ENCODE data around the gene MCU. TPM values are rescaled to one million over a fixed set of nuclear protein-coding genes. Genes with fewer than 3 reads are reported as not detected.

MCU gene
- total RNA-seq, 2 experiments from 2014 or later: 9.4 to 9.9 TPM

DNA sequence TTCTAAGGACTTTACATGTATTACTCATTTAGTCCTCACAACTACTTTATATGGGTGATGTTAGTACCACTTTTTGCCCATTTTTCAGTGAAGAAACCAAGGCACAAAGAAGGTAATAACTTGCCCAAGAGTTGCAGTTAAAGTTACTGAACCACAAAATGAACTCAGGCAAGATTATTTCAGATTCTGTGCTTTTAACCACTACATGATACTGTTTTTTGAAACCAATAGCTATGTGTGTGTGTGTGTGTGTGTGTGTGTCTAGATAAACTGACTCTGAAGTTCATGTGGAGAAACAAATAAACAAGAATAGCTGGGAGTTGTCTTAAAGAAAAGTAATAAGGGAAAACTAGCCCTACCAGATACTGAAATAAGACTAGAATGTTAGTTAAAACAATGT, 140.8 kb downstream of the MCU start:
- intact Hi-C loops (cut with micrococcal nuclease; ENCODE audit: unreplicated experiment): loop anchor here (10.0 kb wide), 1 partner anchor 138 kb away; the partner anchor contains the start of gene MCU

DNA sequence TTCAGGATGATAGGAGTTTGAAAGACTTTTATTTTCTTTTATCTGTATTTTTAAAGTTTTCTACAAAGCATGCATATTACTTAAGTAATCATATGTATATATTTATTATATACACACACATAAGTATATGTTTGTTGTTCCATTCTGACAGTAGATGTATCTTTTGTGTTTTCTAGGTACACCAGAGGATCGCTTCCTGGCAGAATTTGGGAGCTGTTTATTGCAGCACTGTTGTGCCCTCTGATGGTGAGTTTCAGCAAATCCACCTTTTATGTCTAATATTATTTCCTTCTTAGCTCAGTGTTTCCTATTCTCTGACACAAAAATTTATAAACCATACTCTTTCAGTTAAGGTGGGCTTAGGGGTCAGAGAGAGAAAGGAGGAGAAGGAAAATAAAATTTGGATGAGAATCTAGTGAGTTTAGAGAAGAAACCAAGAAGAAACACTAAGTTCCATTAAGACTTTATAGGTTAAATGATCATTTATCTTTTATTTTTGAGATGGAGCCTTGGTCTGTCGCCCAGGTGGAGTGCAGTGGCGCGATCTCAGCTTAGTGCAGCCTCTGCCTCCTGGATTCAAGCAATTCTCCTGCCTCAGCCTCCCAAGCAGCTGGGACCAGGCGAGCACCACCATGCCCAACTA, 142.4 kb downstream of the MCU start:
- intact Hi-C loops (cut with micrococcal nuclease; ENCODE audit: unreplicated experiment): loop anchor here (1.0 to 10.0 kb wide), 2 partner anchors 140 to 470 kb away; partner anchors contain the start of gene MCU
- TF ChIP-seq, protein P1, sequence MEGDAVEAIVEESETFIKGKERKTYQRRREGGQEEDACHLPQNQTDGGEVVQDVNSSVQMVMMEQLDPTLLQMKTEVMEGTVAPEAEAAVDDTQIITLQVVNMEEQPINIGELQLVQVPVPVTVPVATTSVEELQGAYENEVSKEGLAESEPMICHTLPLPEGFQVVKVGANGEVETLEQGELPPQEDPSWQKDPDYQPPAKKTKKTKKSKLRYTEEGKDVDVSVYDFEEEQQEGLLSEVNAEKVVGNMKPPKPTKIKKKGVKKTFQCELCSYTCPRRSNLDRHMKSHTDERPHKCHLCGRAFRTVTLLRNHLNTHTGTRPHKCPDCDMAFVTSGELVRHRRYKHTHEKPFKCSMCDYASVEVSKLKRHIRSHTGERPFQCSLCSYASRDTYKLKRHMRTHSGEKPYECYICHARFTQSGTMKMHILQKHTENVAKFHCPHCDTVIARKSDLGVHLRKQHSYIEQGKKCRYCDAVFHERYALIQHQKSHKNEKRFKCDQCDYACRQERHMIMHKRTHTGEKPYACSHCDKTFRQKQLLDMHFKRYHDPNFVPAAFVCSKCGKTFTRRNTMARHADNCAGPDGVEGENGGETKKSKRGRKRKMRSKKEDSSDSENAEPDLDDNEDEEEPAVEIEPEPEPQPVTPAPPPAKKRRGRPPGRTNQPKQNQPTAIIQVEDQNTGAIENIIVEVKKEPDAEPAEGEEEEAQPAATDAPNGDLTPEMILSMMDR (conservative IDR thresholded peaks at IDR 0.05; ENCODE audit: low read length): peak; percentile 86
- TF ChIP-seq EZH2phosphoT487 (IDR thresholded peaks at IDR 0.05; ENCODE audit: borderline replicate concordance, low read depth, low read length): no peak

More for the DNA sequence above, 140.8 kb downstream of the MCU start:
- Histone ChIP-seq H3K4me3 (ENCODE audit: low read depth, low read length, poor library complexity, severe bottlenecking) (no peak overlapping the region), H3K9me3 (ENCODE audit: low read length) (no peaks in the 10 kb centered on the region), H4K20me1 (ENCODE audit: insufficient read depth, low read length) (no peaks in the 10 kb centered on the region), H2AFZ (ENCODE audit: low read length) (no peak overlapping the region), H3K27ac (ENCODE audit: low read depth, low read length, poor library complexity, severe bottlenecking) (no peak overlapping the region), H3K9me2 (ENCODE audit: insufficient read depth, low read length) (no peaks in the 10 kb centered on the region), H3K36me3 (ENCODE audit: insufficient read depth, low read length) (no peaks in the 10 kb centered on the region), H3K4me2 (ENCODE audit: low read length) (no peak overlapping the region), H3K4me1 (ENCODE audit: insufficient read depth, low read length, poor library complexity, severe bottlenecking) (no peaks in the 10 kb centered on the region), H3K79me2 (ENCODE audit: insufficient read depth, low read depth, low read length) (no peaks in the 10 kb centered on the region)
- no peak for TF ChIP-seq EZH2phosphoT487 (IDR thresholded peaks at IDR 0.05; ENCODE audit: borderline replicate concordance, low read depth, low read length)
- TF ChIP-seq, protein P1 (conservative IDR thresholded peaks at IDR 0.05; ENCODE audit: low read length): no peak
- POLR2A ChIA-PET: interaction anchor here (0.6 to 1.1 kb wide), 3 partner anchors 222 to 729 kb away, joined by 3 to 4 read pairs (median 4); no protein-coding TSS in a partner anchor
- CTCF ChIA-PET (ENCODE audit: unreplicated experiment): no interaction called here
- DNase-seq (ENCODE audit: low spot score): no peak
- BruUV-seq (replicated peaks): no TSS peak

DNA sequence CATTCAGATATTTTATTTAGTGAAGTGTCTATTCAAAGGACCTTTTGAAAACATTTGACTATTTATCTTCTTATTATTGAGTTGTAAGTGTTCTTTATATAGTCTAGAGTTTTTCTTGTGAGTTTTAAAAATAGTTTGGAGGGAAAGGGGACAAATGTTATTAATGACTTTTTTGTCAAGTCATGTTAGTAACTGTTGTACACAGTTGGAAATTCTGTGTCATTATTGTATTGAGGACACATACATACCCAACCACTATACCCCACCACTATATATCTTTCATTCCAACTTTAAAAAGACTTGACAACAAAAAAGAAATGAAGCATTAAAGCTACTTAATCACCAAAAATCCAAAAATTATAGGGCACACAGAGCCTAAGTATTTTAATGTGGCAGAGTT, 148.4 kb downstream of the MCU start:
- Histone ChIP-seq H3K9me3 (ENCODE audit: low read length) (no peaks in the 10 kb centered on the region), H3K4me3 (ENCODE audit: low read depth, low read length, poor library complexity, severe bottlenecking) (no peak overlapping the region), H3K4me1 (ENCODE audit: insufficient read depth, low read length, poor library complexity, severe bottlenecking) (no peaks in the 10 kb centered on the region), H3K79me2 (ENCODE audit: insufficient read depth, low read depth, low read length) (no peaks in the 10 kb centered on the region), H3K4me2 (ENCODE audit: low read length) (no peak overlapping the region), H3K36me3 (ENCODE audit: insufficient read depth, low read length) (no peaks in the 10 kb centered on the region), H4K20me1 (ENCODE audit: insufficient read depth, low read length) (no peaks in the 10 kb centered on the region), H3K27ac (ENCODE audit: low read depth, low read length, poor library complexity, severe bottlenecking) (no peak overlapping the region), H2AFZ (ENCODE audit: low read length) (no peak overlapping the region), H3K9me2 (ENCODE audit: insufficient read depth, low read length) (no peaks in the 10 kb centered on the region)
- CTCF ChIA-PET (ENCODE audit: unreplicated experiment): no interaction called here
- BruUV-seq (replicated peaks): no TSS peak
- POLR2A ChIA-PET: no interaction called here
- TF ChIP-seq, protein P1 (conservative IDR thresholded peaks at IDR 0.05; ENCODE audit: low read length): no peak
- intact Hi-C loops (cut with micrococcal nuclease; ENCODE audit: unreplicated experiment): no loop called here
- DNase-seq (ENCODE audit: low spot score): no peak

More for the DNA sequence above, 142.4 kb downstream of the MCU start:
- Histone ChIP-seq H2AFZ (ENCODE audit: low read length) (no peak overlapping the region), H3K9me3 (ENCODE audit: low read length) (no peaks in the 10 kb centered on the region), H3K4me2 (ENCODE audit: low read length) (no peak overlapping the region), H3K27ac (ENCODE audit: low read depth, low read length, poor library complexity, severe bottlenecking) (no peak overlapping the region), H3K9me2 (ENCODE audit: insufficient read depth, low read length) (no peaks in the 10 kb centered on the region), H3K36me3 (ENCODE audit: insufficient read depth, low read length) (no peaks in the 10 kb centered on the region), H3K79me2 (ENCODE audit: insufficient read depth, low read depth, low read length) (no peaks in the 10 kb centered on the region), H3K4me3 (ENCODE audit: low read depth, low read length, poor library complexity, severe bottlenecking) (no peak overlapping the region), H4K20me1 (ENCODE audit: insufficient read depth, low read length) (no peaks in the 10 kb centered on the region), H3K4me1 (ENCODE audit: insufficient read depth, low read length, poor library complexity, severe bottlenecking) (no peaks in the 10 kb centered on the region)
- POLR2A ChIA-PET: interaction anchor here (0.6 to 0.7 kb wide), 2 partner anchors 80 to 475 kb away, joined by 3 read pairs; no protein-coding TSS in a partner anchor
- no TSS peak for BruUV-seq (replicated peaks)
- CTCF ChIA-PET (ENCODE audit: unreplicated experiment): no interaction called here
- DNase-seq (ENCODE audit: low spot score): peak; percentile 60
